C4-2B (cell line): ENCODE measurements around the gene CAMTA1.

Experiments used
- ZFX ChIP-seq: fragments of 450-650 bp; IDR thresholded peaks from 2 replicates; pipeline ENCODE4 v1.6.1; 2017
- TF ChIP-seq, protein P1 (sequence below): fragments of 450-650 bp; conservative IDR thresholded peaks from 2 replicates; pipeline ENCODE4 v1.5.1; 2017; ENCODE audit warnings: mild to moderate bottlenecking

- TF ChIP-seq, protein P1, sequence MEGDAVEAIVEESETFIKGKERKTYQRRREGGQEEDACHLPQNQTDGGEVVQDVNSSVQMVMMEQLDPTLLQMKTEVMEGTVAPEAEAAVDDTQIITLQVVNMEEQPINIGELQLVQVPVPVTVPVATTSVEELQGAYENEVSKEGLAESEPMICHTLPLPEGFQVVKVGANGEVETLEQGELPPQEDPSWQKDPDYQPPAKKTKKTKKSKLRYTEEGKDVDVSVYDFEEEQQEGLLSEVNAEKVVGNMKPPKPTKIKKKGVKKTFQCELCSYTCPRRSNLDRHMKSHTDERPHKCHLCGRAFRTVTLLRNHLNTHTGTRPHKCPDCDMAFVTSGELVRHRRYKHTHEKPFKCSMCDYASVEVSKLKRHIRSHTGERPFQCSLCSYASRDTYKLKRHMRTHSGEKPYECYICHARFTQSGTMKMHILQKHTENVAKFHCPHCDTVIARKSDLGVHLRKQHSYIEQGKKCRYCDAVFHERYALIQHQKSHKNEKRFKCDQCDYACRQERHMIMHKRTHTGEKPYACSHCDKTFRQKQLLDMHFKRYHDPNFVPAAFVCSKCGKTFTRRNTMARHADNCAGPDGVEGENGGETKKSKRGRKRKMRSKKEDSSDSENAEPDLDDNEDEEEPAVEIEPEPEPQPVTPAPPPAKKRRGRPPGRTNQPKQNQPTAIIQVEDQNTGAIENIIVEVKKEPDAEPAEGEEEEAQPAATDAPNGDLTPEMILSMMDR: no peak
- no peak for TF ChIP-seq ZFX
These were observed 414.0 kb downstream of the CAMTA1 start for GRCh38 chr1:7199077-7199779.
